CD1c-positive myeloid dendritic cell (primary cell): ENCODE measurements around the gene PTPN14.

ENCODE experiments used
- DNase-seq: peaks from one replicate; pipeline ENCODE4 v3.0.0-alpha.2; 2016; ENCODE audit errors: extremely low spot score

The PTPN14 gene

GRCh38 chr1:214331180-214331579 lies 220.2 kb downstream of the PTPN14 start:
- DNase-seq, result no peak

GRCh38 chr1:214330715-214331114 lies 220.7 kb downstream of the PTPN14 start:
- DNase-seq, result no peak

- DNase-seq, result no peak
Observed at GRCh38 chr1:214330222-214330621, 221.2 kb downstream of the PTPN14 start.

GRCh38 chr1:214329470-214330220 lies 221.8 kb downstream of the PTPN14 start:
- no peak for DNase-seq

GRCh38 chr1:214328770-214329469 lies 222.5 kb downstream of the PTPN14 start:
- DNase-seq, result peak; percentile 79

GRCh38 chr1:214327514-214327913 lies 223.9 kb downstream of the PTPN14 start:
- DNase-seq, result no peak

- DNase-seq, result no peak
Observed at GRCh38 chr1:214326406-214326805, 225.0 kb downstream of the PTPN14 start.

- DNase-seq, result no peak
Observed at GRCh38 chr1:214324896-214325800, 226.3 kb downstream of the PTPN14 start.

- DNase-seq, result no peak
Observed at GRCh38 chr1:214321705-214322453, 229.5 kb downstream of the PTPN14 start.

GRCh38 chr1:214319938-214320337 lies 231.5 kb downstream of the PTPN14 start:
- no peak for DNase-seq

- DNase-seq, result no peak
Observed at GRCh38 chr1:214318956-214319736, 232.3 kb downstream of the PTPN14 start.

GRCh38 chr1:214318356-214318755 lies 233.0 kb downstream of the PTPN14 start:
- no peak for DNase-seq

GRCh38 chr1:214317734-214318133 lies 233.7 kb downstream of the PTPN14 start:
- no peak for DNase-seq

- no peak for DNase-seq
Observed at GRCh38 chr1:214317300-214317699, 234.1 kb downstream of the PTPN14 start.

- DNase-seq, result no peak
Observed at GRCh38 chr1:214316593-214316992, 234.8 kb downstream of the PTPN14 start.

- DNase-seq, result no peak
Observed at GRCh38 chr1:214314178-214314843, 237.1 kb downstream of the PTPN14 start.

- no peak for DNase-seq
Observed at GRCh38 chr1:214312530-214313051, 238.8 kb downstream of the PTPN14 start.

GRCh38 chr1:214310777-214311690 lies 240.4 kb downstream of the PTPN14 start:
- DNase-seq, result no peak

- DNase-seq, result no peak
Observed at GRCh38 chr1:214310010-214310409, 241.4 kb downstream of the PTPN14 start.
